Measurements from ENCODE around the gene TUNAR. TPM values are rescaled to one million over a fixed set of nuclear protein-coding genes. Genes with fewer than 3 reads are reported as not detected.
"Not testable (repeated sequence)": the region's sequence is repeated elsewhere in the genome, so short reads cannot be mapped to it uniquely, and the experiment has no call there.

The TUNAR gene
- total RNA-seq, 1 experiment from 2014 or later = not detected

DNA sequence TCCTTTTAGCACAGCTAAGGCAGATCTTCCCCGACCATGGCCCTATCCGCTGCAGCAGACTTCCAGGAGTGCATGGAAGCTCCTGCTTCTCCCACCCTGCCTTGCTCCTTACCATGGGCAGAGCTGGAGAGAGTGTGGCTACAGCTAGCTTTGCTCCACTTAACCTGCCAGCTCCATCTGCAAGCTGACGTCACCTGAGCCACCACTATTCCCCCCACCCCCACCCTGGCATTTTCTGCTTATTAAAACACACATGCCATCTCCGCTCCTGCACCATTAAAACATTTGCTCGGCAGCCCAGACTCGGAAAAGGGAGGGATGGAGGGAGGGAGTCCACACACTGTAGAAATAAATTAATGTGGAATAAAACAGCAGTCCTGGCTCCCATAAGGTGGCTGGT, 67.8 kb downstream of the TUNAR start:
- H3K4me3 ChIP-seq = no peak overlapping the region
- DNase-seq (ENCODE audit: low read depth in 1 of 2, low spot score in 2 of 2) = no peak
- H3K4me1 ChIP-seq (replicated peaks) = no peaks in the 10 kb centered on the region
- no peak overlapping the region for H3K27ac ChIP-seq
- H3K9me3 ChIP-seq (replicated peaks) = no peaks in the 10 kb centered on the region
- no peaks in the 10 kb centered on the region for H3K27me3 ChIP-seq (replicated peaks)
- no peaks in the 10 kb centered on the region for H3K36me3 ChIP-seq

DNA sequence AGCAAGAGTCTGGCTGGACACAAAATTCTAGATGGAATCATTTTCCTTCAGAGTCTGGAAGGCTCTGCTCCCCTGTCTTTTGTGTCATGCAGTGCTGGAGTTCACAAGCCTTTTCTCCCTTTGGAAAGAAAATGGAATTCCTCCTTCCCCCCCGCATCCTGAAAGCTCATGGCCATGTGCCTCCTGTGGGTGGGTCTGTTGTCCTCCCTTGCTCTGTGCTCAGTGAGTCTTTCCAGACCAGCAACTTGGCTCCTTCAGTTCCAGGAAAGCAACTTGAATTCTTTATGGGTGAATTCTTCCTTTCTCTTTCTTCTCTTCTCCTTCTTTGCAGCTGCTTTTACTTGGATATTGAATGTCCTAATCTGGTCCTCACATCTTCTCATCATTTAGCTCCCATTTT, 70.2 kb downstream of the TUNAR start:
- no peaks in the 10 kb centered on the region for H3K4me1 ChIP-seq (replicated peaks)
- no peak overlapping the region for H3K4me3 ChIP-seq
- H3K36me3 ChIP-seq = no peaks in the 10 kb centered on the region
- no peaks in the 10 kb centered on the region for H3K27me3 ChIP-seq (replicated peaks)
- DNase-seq (ENCODE audit: low read depth in 1 of 2, low spot score in 2 of 2) = no peak
- H3K9me3 ChIP-seq (replicated peaks) = no peaks in the 10 kb centered on the region
- no peak overlapping the region for H3K27ac ChIP-seq

DNA sequence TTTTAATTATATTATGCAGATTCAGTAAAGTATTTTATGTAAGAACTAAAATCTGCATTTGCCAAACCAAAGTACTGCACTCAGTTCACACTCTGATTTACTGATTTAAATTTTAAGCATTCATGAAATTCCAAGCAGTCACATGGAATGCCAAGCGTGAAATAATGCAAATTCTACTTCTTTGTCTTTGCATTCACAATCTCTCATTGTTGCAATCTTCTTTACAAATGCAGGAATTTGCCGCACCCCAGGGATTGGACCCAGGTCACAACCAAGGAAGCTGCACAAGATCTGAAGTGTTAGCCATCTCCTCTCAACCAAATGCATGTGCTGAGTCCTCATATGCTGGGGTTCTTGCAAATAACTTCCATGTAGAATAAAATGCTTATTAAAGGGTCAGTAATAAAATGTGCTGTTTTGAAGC, 71.9 kb downstream of the TUNAR start:
- no peak overlapping the region for H3K27ac ChIP-seq
- H3K4me3 ChIP-seq = no peak overlapping the region
- no peaks in the 10 kb centered on the region for H3K36me3 ChIP-seq
- H3K27me3 ChIP-seq (replicated peaks) = no peaks in the 10 kb centered on the region
- H3K9me3 ChIP-seq (replicated peaks) = no peaks in the 10 kb centered on the region
- no peak for DNase-seq (ENCODE audit: low read depth in 1 of 2, low spot score in 2 of 2)
- no peaks in the 10 kb centered on the region for H3K4me1 ChIP-seq (replicated peaks)

DNA sequence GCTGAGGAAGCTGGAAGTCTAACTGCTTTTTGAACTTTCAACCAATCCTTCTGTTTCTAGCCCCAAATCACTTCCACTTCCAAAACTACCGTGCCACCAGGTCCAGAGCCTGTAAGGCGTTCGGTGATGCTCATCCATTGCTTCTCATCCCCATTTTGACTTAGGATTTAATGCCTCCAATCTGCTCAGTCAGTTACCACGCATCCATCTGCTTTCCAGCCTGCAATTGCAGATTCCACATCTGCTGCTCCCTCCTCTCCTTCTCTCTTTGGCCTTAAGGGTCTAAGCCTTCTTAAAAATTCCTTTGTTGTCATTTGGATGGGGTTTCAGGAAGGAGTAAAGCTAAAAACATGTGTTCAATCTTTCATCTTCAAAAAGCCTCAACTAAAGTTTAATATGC, 74.7 kb downstream of the TUNAR start:
- H3K27ac ChIP-seq = no peak overlapping the region
- H3K4me1 ChIP-seq (replicated peaks) = no peaks in the 10 kb centered on the region
- no peak overlapping the region for H3K4me3 ChIP-seq

DNA sequence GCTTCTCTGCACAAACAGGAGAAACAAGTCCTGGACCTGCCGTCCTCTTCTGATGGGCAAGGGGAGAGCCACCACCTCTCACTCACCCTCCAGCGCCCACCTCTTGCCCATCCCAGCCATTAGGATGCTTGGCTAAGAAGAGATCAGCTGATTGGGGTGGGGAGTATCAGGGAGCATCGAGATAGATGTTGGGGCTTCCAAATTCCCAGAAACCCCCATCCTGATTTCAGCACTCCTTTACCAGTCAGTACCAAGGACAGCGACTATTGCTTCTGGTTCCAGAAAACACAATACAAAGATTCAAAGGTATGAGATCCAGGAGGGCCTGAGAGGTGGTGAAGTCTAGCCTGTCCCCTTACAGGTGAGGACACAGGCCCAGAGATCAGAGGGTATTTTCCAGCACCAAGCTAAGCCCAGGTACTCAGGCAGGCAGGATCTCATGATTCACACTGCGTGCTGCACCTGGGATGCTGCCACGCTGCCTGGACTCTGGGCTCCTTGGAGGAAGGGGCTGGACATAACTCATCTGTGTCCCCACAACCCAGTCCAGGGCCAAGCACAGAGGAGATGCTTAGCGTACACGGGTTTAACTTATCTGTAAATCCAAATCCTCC, 76.6 kb downstream of the TUNAR start:
- H3K9me3 ChIP-seq (replicated peaks) = no peaks in the 10 kb centered on the region
- DNase-seq (ENCODE audit: low read depth in 1 of 2, low spot score in 2 of 2) = no peak
- no peaks in the 10 kb centered on the region for H3K36me3 ChIP-seq
- no peaks in the 10 kb centered on the region for H3K27me3 ChIP-seq (replicated peaks)
- H3K27ac ChIP-seq = no peak overlapping the region
- no peak overlapping the region for H3K4me3 ChIP-seq
- no peaks in the 10 kb centered on the region for H3K4me1 ChIP-seq (replicated peaks)

More for the DNA sequence above, 74.7 kb downstream of the TUNAR start:
- DNase-seq (ENCODE audit: low read depth in 1 of 2, low spot score in 2 of 2) = no peak
- Histone ChIP-seq H3K27me3 (replicated peaks) (no peaks in the 10 kb centered on the region), H3K9me3 (replicated peaks) (no peaks in the 10 kb centered on the region), H3K36me3 (no peaks in the 10 kb centered on the region)

DNA sequence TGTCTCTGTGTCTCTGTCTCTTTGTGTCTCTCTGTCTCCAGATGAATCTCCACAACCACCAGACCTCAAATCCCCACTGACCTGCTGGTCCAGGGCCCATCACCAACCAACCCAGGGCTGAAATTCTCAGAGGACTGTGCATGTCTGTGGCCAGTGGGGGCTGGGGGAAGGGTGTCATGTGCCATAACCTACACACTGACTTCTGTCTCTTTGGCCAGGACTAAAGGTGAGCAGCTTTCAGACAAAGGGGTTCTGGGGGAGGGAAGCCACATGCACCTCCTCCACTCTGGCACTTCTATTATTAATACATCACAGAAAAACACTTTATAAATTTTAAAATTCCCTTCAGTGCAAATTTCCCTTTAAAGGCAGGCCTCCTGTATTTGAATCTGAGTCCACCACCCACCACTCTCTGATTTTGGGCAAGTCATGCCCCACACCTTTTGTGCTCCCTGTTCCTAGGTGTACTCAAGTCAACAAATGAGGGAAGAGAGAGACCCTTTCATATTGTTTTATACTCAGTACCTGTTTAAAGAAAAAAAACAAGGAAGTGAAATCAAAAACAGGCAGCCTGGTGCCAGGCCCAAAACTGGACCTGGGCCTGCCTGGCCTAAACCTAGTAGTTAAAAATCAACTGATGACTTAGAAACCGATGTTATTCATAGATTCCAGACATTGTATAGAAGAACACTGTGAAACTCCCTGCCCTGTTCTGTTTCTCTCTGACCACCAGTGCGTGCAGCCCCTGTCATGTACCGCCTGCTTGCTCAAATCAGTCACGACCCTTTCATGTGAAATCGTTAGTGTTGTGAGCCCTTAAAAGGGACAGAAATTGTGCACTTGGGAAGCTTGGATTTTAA, 80.2 kb downstream of the TUNAR start:
- H3K9me3 ChIP-seq (replicated peaks) = no peaks in the 10 kb centered on the region
- no peaks in the 10 kb centered on the region for H3K36me3 ChIP-seq
- DNase-seq (ENCODE audit: low read depth in 1 of 2, low spot score in 2 of 2) = no peak
- no peaks in the 10 kb centered on the region for H3K27me3 ChIP-seq (replicated peaks)
- no peak overlapping the region for H3K27ac ChIP-seq
- no peak overlapping the region for H3K4me3 ChIP-seq
- H3K4me1 ChIP-seq (replicated peaks) = no peaks in the 10 kb centered on the region

DNA sequence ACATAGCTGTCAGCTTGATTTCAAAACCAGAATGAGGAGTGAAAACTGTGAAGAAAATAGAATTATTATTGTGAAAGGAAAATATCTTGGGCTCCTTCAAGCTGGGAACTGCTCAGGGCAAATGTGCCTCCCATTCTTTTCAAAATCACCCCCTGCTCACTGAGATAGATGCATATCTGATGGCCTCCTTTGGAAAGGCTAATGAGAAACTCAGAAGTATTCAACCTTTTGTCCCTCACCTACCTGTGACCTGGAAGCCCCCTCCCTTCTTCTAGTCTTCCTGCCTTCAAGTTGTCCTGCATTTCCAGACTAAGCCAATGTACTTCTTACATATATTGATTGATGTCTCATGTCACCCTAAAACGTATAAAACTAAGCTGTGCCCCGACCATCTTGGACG, 81.5 kb downstream of the TUNAR start:
- no peaks in the 10 kb centered on the region for H3K36me3 ChIP-seq

DNA sequence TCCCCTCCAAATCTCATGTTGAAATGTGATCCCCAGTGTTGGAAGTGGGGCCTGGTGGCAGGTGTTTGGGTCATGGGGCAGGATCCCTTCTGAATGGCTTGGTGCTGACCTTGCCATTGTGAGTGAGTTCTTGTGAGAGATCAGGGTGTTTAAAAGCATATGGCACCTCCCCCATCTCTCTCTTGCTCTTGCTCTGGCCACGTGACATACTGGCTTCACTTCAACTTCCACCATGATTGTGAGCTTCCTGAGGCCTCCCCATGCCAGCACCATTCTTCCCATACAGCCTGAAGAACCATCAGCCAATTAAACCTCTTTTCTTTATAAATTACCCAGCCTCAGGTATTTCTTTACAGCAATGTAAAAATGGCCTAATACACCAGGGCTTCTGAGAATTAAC, 82.7 kb downstream of the TUNAR start:
- no peaks in the 10 kb centered on the region for H3K36me3 ChIP-seq
- no peak for DNase-seq (ENCODE audit: low read depth in 1 of 2, low spot score in 2 of 2)
- no peak overlapping the region for H3K27ac ChIP-seq
- H3K4me3 ChIP-seq = no peak overlapping the region
- no peaks in the 10 kb centered on the region for H3K4me1 ChIP-seq (replicated peaks)
- H3K27me3 ChIP-seq (replicated peaks) = no peaks in the 10 kb centered on the region
- no peaks in the 10 kb centered on the region for H3K9me3 ChIP-seq (replicated peaks)

More for the DNA sequence above, 81.5 kb downstream of the TUNAR start:
- Histone ChIP-seq H3K9me3 (replicated peaks) (no peaks in the 10 kb centered on the region), H3K27ac (no peak overlapping the region), H3K4me3 (no peak overlapping the region), H3K27me3 (replicated peaks) (no peaks in the 10 kb centered on the region), H3K4me1 (replicated peaks) (no peaks in the 10 kb centered on the region)
- no peak for DNase-seq (ENCODE audit: low read depth in 1 of 2, low spot score in 2 of 2)

DNA sequence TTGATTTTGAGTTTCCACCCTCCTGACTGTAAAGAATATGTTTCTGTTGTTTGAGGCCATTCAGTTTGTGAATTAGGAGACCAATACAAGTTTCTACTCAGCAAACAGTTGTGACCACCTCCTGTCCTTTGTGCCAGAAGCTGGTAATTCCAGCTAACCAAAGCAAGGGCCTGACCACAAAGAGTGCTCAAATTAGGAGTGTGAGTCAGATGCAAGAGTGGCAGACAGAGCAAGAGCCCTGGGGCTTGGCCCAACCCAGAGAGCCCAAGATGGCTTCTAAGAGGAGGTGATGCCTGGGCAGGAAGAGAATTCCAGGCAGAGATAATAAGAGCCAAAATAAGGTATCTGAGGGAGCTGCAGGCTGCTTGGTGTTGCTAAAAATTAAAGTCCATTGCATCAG, 84.8 kb downstream of the TUNAR start:
- Histone ChIP-seq H3K27me3 (replicated peaks) (no peaks in the 10 kb centered on the region), H3K36me3 (no peaks in the 10 kb centered on the region), H3K4me3 (no peak overlapping the region), H3K9me3 (replicated peaks) (no peaks in the 10 kb centered on the region), H3K27ac (no peak overlapping the region), H3K4me1 (replicated peaks) (no peaks in the 10 kb centered on the region)
- DNase-seq (ENCODE audit: low read depth in 1 of 2, low spot score in 2 of 2) = no peak

DNA sequence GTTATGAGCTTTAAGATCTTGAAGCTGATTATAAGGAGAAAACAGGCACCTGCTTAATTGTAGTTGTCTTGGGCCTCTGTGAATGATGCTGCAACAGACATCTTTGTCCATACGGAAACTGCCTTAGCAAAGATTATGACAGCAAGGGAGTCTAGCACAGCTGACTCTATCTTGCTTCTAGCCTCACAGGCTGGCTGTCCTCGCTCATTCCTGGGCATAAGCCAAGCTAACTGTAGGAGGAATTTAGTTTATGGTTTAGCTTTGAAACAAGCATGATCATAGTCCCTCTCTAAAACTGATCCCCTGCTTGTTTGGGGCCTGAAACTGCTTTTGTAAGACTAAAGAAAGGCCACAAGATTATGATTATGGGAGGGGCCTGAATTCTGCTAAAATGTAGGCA, 88.3 kb downstream of the TUNAR start:
- no peaks in the 10 kb centered on the region for H3K36me3 ChIP-seq
- no peak overlapping the region for H3K27ac ChIP-seq
- H3K4me1 ChIP-seq (replicated peaks) = no peaks in the 10 kb centered on the region
- no peak for DNase-seq (ENCODE audit: low read depth in 1 of 2, low spot score in 2 of 2)
- H3K27me3 ChIP-seq (replicated peaks) = no peaks in the 10 kb centered on the region
- no peak overlapping the region for H3K4me3 ChIP-seq
- no peaks in the 10 kb centered on the region for H3K9me3 ChIP-seq (replicated peaks)

DNA sequence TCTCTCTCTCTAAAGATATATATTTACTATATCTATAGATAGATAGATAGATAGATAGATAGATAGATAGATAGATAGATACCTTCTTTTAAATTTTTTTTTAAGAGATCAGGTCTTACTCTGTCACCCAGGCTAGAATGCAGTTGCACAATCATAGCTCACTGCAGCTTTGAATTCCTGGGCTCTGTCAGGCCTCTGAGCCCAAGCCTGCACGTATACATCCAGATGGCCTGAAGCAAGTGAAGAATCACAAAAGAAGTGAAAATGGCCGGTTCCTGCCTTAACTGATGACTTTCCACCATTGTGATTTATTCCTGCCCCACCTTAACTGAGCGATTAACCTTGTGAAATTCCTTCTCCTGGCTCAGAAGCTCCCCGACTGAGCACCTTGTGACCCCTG, 91.4 kb downstream of the TUNAR start:
- H3K9me3 ChIP-seq (replicated peaks); H3K27me3 ChIP-seq (replicated peaks); H3K4me3 ChIP-seq; DNase-seq (ENCODE audit: low read depth in 1 of 2, low spot score in 2 of 2); H3K36me3 ChIP-seq; H3K4me1 ChIP-seq (replicated peaks); H3K27ac ChIP-seq: not testable (repeated sequence)

Other genes with a start within 250 kb of the TUNAR start
- gene TCL1B, start 190.4 kb upstream of the TUNAR start, total RNA-seq (2014; rRNA removed; shearing (Covaris generic)) = not detected in 2 replicates
- gene TCL1A, start 162.7 kb upstream of the TUNAR start, total RNA-seq (2014; rRNA removed; shearing (Covaris generic)) = not detected in 2 replicates
- gene C14orf132, start 162.5 kb downstream of the TUNAR start, total RNA-seq (2014; rRNA removed; shearing (Covaris generic)) = 3.0 TPM in 2 replicates